K562 (cell line): ENCODE results near the gene CCND3. TPM values are rescaled to one million over a fixed set of nuclear protein-coding genes. Genes with fewer than 3 reads are reported as not detected.

ENCODE experiments used
- C11orf30 ChIP-seq: fragments of 450-650 bp; IDR thresholded peaks from 2 replicates; pipeline ENCODE4 v1.6.1; 2016; ENCODE audit warnings: low read depth, mild to moderate bottlenecking
- CEBPG ChIP-seq, 3 experiments: fragments of 200-800 bp in 1 of 3; sonication (Bioruptor generic) in 1 of 3; sonication (generic) in 1 of 3; formaldehyde crosslinking in 1 of 3; IDR thresholded peaks in 2 of 3; conservative IDR thresholded peaks in 1 of 3; 2 replicates each; pipeline versions ENCODE4 v1.6.1 to v1.8.0; 2016 to 2022; ENCODE audit warnings: missing compliant biosample characterization in 2 of 3, missing genetic modification characterization in 2 of 3, mild to moderate bottlenecking in 1 of 3, missing genetic modification reagents in 1 of 3
- JUN ChIP-seq, 2 experiments: sonication (generic) in 1 of 2; formaldehyde crosslinking in 1 of 2; IDR thresholded peaks; 2 replicates each; pipeline versions ENCODE4 v1.6.1 to v1.8.0; 2012 to 2022; ENCODE audit warnings: borderline replicate concordance in 2 of 2, mild to moderate bottlenecking in 2 of 2, improper control_type of control experiment in 1 of 2, low read depth in 1 of 2, low read length in 1 of 2, missing genetic modification reagents in 1 of 2
- ZBTB40 ChIP-seq, 2 experiments: fragments of 450-650 bp in 1 of 2; sonication (generic) in 1 of 2; formaldehyde crosslinking in 1 of 2; IDR thresholded peaks; 2 replicates each; pipeline versions ENCODE4 v1.7.1 to v1.9.0; 2016 to 2022; ENCODE audit warnings: inconsistent platforms in 1 of 2, mild to moderate bottlenecking in 1 of 2, missing genetic modification reagents in 1 of 2
- ZSCAN29 ChIP-seq: fragments of 450-650 bp; IDR thresholded peaks from 2 replicates; pipeline ENCODE4 v1.6.1; 2017
- polyA plus RNA-seq, 8 experiments: library from polyadenylated mRNA; depleted of rRNA in 4 of 8; stranded (reverse) in 5 of 8; unstranded in 3 of 8; fragments of >200 nt; fragmentation: Nextera tagmentation in 2 of 8; fragmentation: Illumina TruSeq in 1 of 8; extraction: Ambion mirVana in 2 of 8; extraction: Trizol in 1 of 8; gene quantifications; 2 replicates each; pipeline versions ENCODE4 v1.2.1 to v1.2.3, GENCODE V29; 2011 to 2014; ENCODE audit warnings: inconsistent platforms in 1 of 8, missing spikeins in 1 of 8
- total RNA-seq, 7 experiments: library from RNA; depleted of rRNA in 6 of 7; stranded (reverse); fragments of >200 nt in 6 of 7; fragmentation: Illumina TruSeq in 2 of 7; extraction: Trizol in 2 of 7; gene quantifications; 2 replicates each; pipeline versions ENCODE4 v1.2.1 to v1.2.3, GENCODE V29; 2011 to 2021; ENCODE audit warnings: low replicate concordance in 1 of 7

Gene CCND3
- total and polyA plus RNA-seq, 9 of the 15 experiments (the other 6 are each of a cell fraction or from before 2014, with no cell fraction given), result 21.5 to 204 (median 97.4) TPM

DNA sequence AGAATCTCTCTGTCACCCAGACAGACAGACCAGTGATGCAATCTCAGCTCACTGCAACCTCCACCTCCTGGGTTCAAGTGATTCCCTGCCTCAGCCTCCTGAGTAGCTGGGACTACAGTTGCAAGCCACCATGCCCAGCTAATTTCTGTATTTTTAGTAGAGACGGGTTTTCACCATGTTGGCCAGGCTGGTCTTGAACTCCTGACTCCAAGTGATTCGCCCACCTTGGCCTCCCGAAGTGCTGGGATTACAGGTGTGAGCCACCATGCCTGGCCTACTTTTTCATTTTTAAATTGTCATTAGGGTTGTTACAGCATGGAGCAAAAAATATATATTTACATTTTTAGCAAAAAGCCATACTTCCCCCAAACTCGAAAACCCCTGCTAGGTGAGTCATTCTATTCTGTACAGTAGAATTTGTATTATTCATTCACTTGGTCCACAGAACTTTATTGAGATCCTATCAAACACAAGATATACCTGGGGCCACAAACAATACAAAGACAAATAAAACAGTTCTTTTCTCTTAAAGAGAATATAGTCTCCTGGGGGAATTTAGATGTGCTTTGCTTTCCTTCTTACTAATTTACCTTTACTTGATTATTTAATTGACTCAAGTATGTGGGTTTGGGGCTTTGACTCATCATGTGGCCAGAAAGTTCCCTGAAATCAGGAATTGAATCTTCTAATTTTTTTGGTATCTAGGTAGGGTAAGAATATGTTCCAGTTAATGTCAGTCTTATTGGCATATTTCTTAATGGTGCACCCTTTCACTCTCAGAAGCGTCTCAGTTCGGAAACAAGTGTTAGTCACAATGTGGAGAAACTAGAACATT is 16.6 kb upstream of the CCND3 start (continued):
- TF ChIP-seq JUN (IDR thresholded peaks at IDR 0.05; ENCODE audit: borderline replicate concordance, low read depth, low read length) (no peak), JUN (CRISPR knock-in tag; IDR thresholded peaks at IDR 0.05; ENCODE audit: borderline replicate concordance) (no peak), ZSCAN29 (no peak), C11orf30 (no peak), ZBTB40 (IDR thresholded peaks at IDR 0.05) (peak; percentile 66), ZBTB40 (CRISPR knock-in tag; IDR thresholded peaks at IDR 0.05) (no peak), CEBPG (CRISPR knock-in tag; IDR thresholded peaks at IDR 0.05) (peak; percentile 42; the same call in 1 of the 2 replicates), CEBPG (tag; conservative IDR thresholded peaks at IDR 0.05 in 1 of 2, IDR thresholded peaks at IDR 0.05 in 1 of 2) (0 out of 4 replicates have a peak, but pooled peaks of 1 of the 2 experiments have one; percentile 40)
